ENCODE results near the gene SNRNP35.
A peak's percentile ranks its signal among the peaks of the same experiment; 100 is the strongest.
"Not testable (repeated sequence)": the region's sequence is repeated elsewhere in the genome, so short reads cannot be mapped to it uniquely, and the experiment has no call there.

Gene SNRNP35

GRCh38 chr12:123491056-123491455 lies 33.1 kb downstream of the SNRNP35 start:
- no peak overlapping the region for H3K9ac ChIP-seq (ENCODE audit: low read depth, low read length)
- no peak overlapping the region for H3K27ac ChIP-seq (ENCODE audit: low read depth, low read length)
- no peaks in the 10 kb centered on the region; the same call in 1 of the 2 replicates for H3K4me1 ChIP-seq (ENCODE audit: control insufficient read depth, insufficient read depth, low read length)
- no peaks in the 10 kb centered on the region for H3K36me3 ChIP-seq (ENCODE audit: control insufficient read depth, insufficient read depth, low read length)
- no peak overlapping the region for H3K4me3 ChIP-seq (ENCODE audit: low read depth, low read length)
- no peaks in the 10 kb centered on the region for H3K9me3 ChIP-seq (ENCODE audit: control insufficient read depth, insufficient read depth, low read length)
- H3K27me3 ChIP-seq (ENCODE audit: control insufficient read depth, insufficient read depth, low read length), result no peaks in the 10 kb centered on the region

GRCh38 chr12:123491481-123491880 lies 33.5 kb downstream of the SNRNP35 start:
- no peaks in the 10 kb centered on the region for H3K9me3 ChIP-seq (ENCODE audit: control insufficient read depth, insufficient read depth, low read length)
- H3K9ac ChIP-seq (ENCODE audit: low read depth, low read length), result no peak overlapping the region

GRCh38 chr12:123492339-123493039 lies 34.5 kb downstream of the SNRNP35 start:
- H3K4me3 ChIP-seq (ENCODE audit: low read depth, low read length); H3K27me3 ChIP-seq (ENCODE audit: control insufficient read depth, insufficient read depth, low read length); H3K27ac ChIP-seq (ENCODE audit: low read depth, low read length): not testable (repeated sequence)

More at GRCh38 chr12:123491481-123491880, 33.5 kb downstream of the SNRNP35 start:
- no peak overlapping the region for H3K27ac ChIP-seq (ENCODE audit: low read depth, low read length)
- no peaks in the 10 kb centered on the region for H3K27me3 ChIP-seq (ENCODE audit: control insufficient read depth, insufficient read depth, low read length)
- H3K36me3 ChIP-seq (ENCODE audit: control insufficient read depth, insufficient read depth, low read length), result no peaks in the 10 kb centered on the region
- no peak overlapping the region for H3K4me3 ChIP-seq (ENCODE audit: low read depth, low read length)
- H3K4me1 ChIP-seq (ENCODE audit: control insufficient read depth, insufficient read depth, low read length), result no peaks in the 10 kb centered on the region; the same call in 1 of the 2 replicates

GRCh38 chr12:123494124-123494851 lies 36.3 kb downstream of the SNRNP35 start:
- Histone ChIP-seq H3K9me3 (ENCODE audit: control insufficient read depth, insufficient read depth, low read length) (no peaks in the 10 kb centered on the region), H3K36me3 (ENCODE audit: control insufficient read depth, insufficient read depth, low read length) (peaks cover 4% of the 10 kb centered on the region; the same call in 1 of the 2 replicates), H3K9ac (ENCODE audit: low read depth, low read length) (0 out of 2 replicates have a peak overlapping the region, but pooled peaks have one; percentile 1), H3K4me1 (ENCODE audit: control insufficient read depth, insufficient read depth, low read length) (no peaks in the 10 kb centered on the region; the same call in 1 of the 2 replicates), H3K27ac (ENCODE audit: low read depth, low read length) (no peak overlapping the region), H3K4me3 (ENCODE audit: low read depth, low read length) (no peak overlapping the region), H3K27me3 (ENCODE audit: control insufficient read depth, insufficient read depth, low read length) (no peaks in the 10 kb centered on the region)

More at GRCh38 chr12:123492339-123493039, 34.5 kb downstream of the SNRNP35 start:
- H3K4me1 ChIP-seq (ENCODE audit: control insufficient read depth, insufficient read depth, low read length); H3K9ac ChIP-seq (ENCODE audit: low read depth, low read length); H3K9me3 ChIP-seq (ENCODE audit: control insufficient read depth, insufficient read depth, low read length); H3K36me3 ChIP-seq (ENCODE audit: control insufficient read depth, insufficient read depth, low read length): not testable (repeated sequence)

- Histone ChIP-seq H3K9ac (ENCODE audit: low read depth, low read length) (no peak overlapping the region), H3K27me3 (ENCODE audit: control insufficient read depth, insufficient read depth, low read length) (no peaks in the 10 kb centered on the region)
These were observed 39.1 kb downstream of the SNRNP35 start for GRCh38 chr12:123497065-123497464.

GRCh38 chr12:123498126-123498825 lies 40.3 kb downstream of the SNRNP35 start:
- no peaks in the 10 kb centered on the region; the same call in 1 of the 2 replicates for H3K4me1 ChIP-seq (ENCODE audit: control insufficient read depth, insufficient read depth, low read length)
- H3K27ac ChIP-seq (ENCODE audit: low read depth, low read length), result no peak overlapping the region
- no peaks in the 10 kb centered on the region for H3K27me3 ChIP-seq (ENCODE audit: control insufficient read depth, insufficient read depth, low read length)
- no peak overlapping the region for H3K9ac ChIP-seq (ENCODE audit: low read depth, low read length)
- peaks cover 4% of the 10 kb centered on the region; the same call in 1 of the 2 replicates for H3K36me3 ChIP-seq (ENCODE audit: control insufficient read depth, insufficient read depth, low read length)
- no peaks in the 10 kb centered on the region for H3K9me3 ChIP-seq (ENCODE audit: control insufficient read depth, insufficient read depth, low read length)
- H3K4me3 ChIP-seq (ENCODE audit: low read depth, low read length), result no peak overlapping the region

More at GRCh38 chr12:123497065-123497464, 39.1 kb downstream of the SNRNP35 start:
- H3K36me3 ChIP-seq (ENCODE audit: control insufficient read depth, insufficient read depth, low read length), result peaks cover 4% of the 10 kb centered on the region; the same call in 1 of the 2 replicates
- no peak overlapping the region for H3K27ac ChIP-seq (ENCODE audit: low read depth, low read length)
- H3K4me3 ChIP-seq (ENCODE audit: low read depth, low read length), result no peak overlapping the region
- H3K9me3 ChIP-seq (ENCODE audit: control insufficient read depth, insufficient read depth, low read length), result no peaks in the 10 kb centered on the region
- no peaks in the 10 kb centered on the region; the same call in 1 of the 2 replicates for H3K4me1 ChIP-seq (ENCODE audit: control insufficient read depth, insufficient read depth, low read length)

- Histone ChIP-seq H3K9me3 (ENCODE audit: control insufficient read depth, insufficient read depth, low read length) (no peaks in the 10 kb centered on the region), H3K27ac (ENCODE audit: low read depth, low read length) (no peak overlapping the region), H3K36me3 (ENCODE audit: control insufficient read depth, insufficient read depth, low read length) (peaks cover 4% of the 10 kb centered on the region; the same call in 1 of the 2 replicates), H3K27me3 (ENCODE audit: control insufficient read depth, insufficient read depth, low read length) (no peaks in the 10 kb centered on the region), H3K4me3 (ENCODE audit: low read depth, low read length) (no peak overlapping the region), H3K9ac (ENCODE audit: low read depth, low read length) (no peak overlapping the region), H3K4me1 (ENCODE audit: control insufficient read depth, insufficient read depth, low read length) (no peaks in the 10 kb centered on the region; the same call in 1 of the 2 replicates)
These were observed 41.4 kb downstream of the SNRNP35 start for GRCh38 chr12:123499332-123499731.

GRCh38 chr12:123502163-123502704 lies 44.3 kb downstream of the SNRNP35 start:
- no peaks in the 10 kb centered on the region for H3K27me3 ChIP-seq (ENCODE audit: control insufficient read depth, insufficient read depth, low read length)
- no peaks in the 10 kb centered on the region for H3K9me3 ChIP-seq (ENCODE audit: control insufficient read depth, insufficient read depth, low read length)
- H3K4me1 ChIP-seq (ENCODE audit: control insufficient read depth, insufficient read depth, low read length), result no peaks in the 10 kb centered on the region
- H3K36me3 ChIP-seq (ENCODE audit: control insufficient read depth, insufficient read depth, low read length), result peaks cover 4% of the 10 kb centered on the region; the same call in 1 of the 2 replicates
- H3K9ac ChIP-seq (ENCODE audit: low read depth, low read length), result no peak overlapping the region
- no peak overlapping the region for H3K27ac ChIP-seq (ENCODE audit: low read depth, low read length)
- no peak overlapping the region for H3K4me3 ChIP-seq (ENCODE audit: low read depth, low read length)

- H3K4me1 ChIP-seq (ENCODE audit: control insufficient read depth, insufficient read depth, low read length), result no peaks in the 10 kb centered on the region
- H3K27me3 ChIP-seq (ENCODE audit: control insufficient read depth, insufficient read depth, low read length), result no peaks in the 10 kb centered on the region
- no peak overlapping the region for H3K4me3 ChIP-seq (ENCODE audit: low read depth, low read length)
- H3K9me3 ChIP-seq (ENCODE audit: control insufficient read depth, insufficient read depth, low read length), result no peaks in the 10 kb centered on the region
- H3K27ac ChIP-seq (ENCODE audit: low read depth, low read length), result no peak overlapping the region
- peaks cover 6% of the 10 kb centered on the region; the same call in 1 of the 2 replicates for H3K36me3 ChIP-seq (ENCODE audit: control insufficient read depth, insufficient read depth, low read length)
- no peak overlapping the region for H3K9ac ChIP-seq (ENCODE audit: low read depth, low read length)
These were observed 48.3 kb downstream of the SNRNP35 start for GRCh38 chr12:123506059-123506842.

- H3K4me3 ChIP-seq (ENCODE audit: low read depth, low read length), result no peak overlapping the region
- no peaks in the 10 kb centered on the region for H3K9me3 ChIP-seq (ENCODE audit: control insufficient read depth, insufficient read depth, low read length)
- no peak overlapping the region for H3K9ac ChIP-seq (ENCODE audit: low read depth, low read length)
- no peaks in the 10 kb centered on the region for H3K27me3 ChIP-seq (ENCODE audit: control insufficient read depth, insufficient read depth, low read length)
- H3K4me1 ChIP-seq (ENCODE audit: control insufficient read depth, insufficient read depth, low read length), result no peaks in the 10 kb centered on the region
- H3K36me3 ChIP-seq (ENCODE audit: control insufficient read depth, insufficient read depth, low read length), result peaks cover 11% of the 10 kb centered on the region; the same call in 1 of the 2 replicates
- H3K27ac ChIP-seq (ENCODE audit: low read depth, low read length), result no peak overlapping the region
These were observed 48.9 kb downstream of the SNRNP35 start for GRCh38 chr12:123506843-123507236.
